NOMO-1 treated with DMSO at 0.1 percent for 48 hours (cell line): ENCODE results near the gene DPY19L2.
"Not testable (repeated sequence)": the region's sequence is repeated elsewhere in the genome, so short reads cannot be mapped to it uniquely, and the experiment has no call there.

ENCODE experiments used
- DNase-seq: peaks from one replicate; lab custom pipeline; 2025; ENCODE audit not compliant: unreplicated experiment; lab: John Stamatoyannopoulos, UW

Gene DPY19L2

DNA sequence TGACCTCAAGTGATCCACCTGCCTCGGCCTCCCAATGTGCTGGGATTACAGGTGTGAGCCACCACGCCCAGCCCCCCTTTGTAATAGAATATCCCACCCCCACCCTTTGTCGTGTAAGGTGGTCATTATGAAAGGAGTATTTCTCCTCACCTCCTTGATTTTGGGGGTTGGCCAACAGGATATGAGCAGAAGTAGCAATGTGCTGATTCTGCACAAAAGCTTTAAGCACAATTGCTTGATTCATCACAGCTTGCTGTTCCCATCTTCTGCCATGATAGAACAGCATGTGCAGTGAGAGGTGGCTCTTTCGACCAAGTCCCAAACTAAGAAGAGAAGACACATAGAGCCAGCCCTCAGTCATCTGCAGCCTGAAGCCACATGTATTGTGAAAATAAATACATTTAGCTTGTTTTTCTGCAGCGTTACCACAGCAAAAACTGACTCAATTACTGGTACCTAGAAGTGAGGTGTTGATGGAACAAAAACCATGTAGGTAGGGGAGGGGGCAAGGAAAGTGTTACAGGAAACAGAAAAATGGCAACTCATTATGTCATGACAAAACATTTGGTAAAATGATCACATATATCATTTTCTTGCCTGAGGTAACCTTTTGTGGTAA, 122.9 kb downstream of the DPY19L2 start:
- not testable (repeated sequence) for DNase-seq

DNA sequence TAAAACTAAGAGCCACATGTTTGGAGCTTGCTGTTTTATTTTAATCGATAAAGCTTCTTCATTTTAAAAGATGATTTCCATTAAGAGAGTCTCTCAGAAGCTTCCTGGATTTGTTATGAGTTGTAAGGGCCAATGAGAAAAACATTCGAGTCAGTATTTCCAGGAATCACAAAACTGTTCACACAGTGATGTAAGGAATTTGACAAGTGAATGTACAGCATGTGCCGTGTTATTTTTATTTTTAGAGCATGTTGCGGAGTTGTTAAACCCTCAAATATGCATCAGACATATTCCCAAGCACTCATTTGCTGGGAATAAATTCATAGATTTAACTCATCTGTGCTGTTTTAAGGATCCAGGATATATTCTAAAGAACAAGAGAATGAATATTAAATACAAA, 129.6 kb downstream of the DPY19L2 start:
- not testable (repeated sequence) for DNase-seq

DNA sequence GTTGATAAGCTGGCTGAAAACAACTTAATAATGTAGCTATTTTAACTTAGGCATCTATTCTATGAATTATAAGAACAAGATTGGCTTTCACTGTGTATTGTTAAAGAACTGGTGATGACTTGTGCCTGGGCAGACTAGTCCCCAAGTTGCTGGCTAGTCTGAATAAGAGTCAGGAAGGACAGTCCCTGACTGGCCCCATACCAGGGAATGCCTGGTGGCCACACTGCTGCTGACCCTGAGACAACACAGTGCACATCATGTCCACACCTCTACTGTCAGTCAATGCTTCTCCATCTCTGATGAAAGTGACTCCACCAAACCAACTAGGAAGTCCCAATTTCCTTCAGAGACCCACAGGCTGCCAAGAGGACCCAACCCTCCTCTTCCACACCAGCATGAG, 130.5 kb downstream of the DPY19L2 start:
- DNase-seq = not testable (repeated sequence)

DNA sequence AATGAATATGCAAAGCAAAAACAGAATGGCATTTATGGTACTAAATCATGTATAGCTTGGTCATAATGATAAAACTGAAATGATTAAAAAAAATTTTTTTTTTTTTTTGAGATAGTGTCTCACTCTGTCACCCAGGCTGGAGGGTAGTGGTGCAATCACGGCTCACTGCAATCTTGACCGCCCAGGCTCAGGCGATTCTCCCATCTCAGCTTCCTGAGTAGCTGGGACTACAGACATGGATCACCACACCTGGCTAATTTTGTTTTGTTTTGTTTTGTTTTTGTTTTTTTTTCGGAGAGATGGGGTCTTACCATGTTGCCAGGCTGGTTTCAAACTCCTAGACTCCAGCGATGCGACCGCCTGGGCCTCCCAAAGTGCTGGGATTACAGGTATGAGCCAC, 138.7 kb downstream of the DPY19L2 start:
- DNase-seq = not testable (repeated sequence)

DNA sequence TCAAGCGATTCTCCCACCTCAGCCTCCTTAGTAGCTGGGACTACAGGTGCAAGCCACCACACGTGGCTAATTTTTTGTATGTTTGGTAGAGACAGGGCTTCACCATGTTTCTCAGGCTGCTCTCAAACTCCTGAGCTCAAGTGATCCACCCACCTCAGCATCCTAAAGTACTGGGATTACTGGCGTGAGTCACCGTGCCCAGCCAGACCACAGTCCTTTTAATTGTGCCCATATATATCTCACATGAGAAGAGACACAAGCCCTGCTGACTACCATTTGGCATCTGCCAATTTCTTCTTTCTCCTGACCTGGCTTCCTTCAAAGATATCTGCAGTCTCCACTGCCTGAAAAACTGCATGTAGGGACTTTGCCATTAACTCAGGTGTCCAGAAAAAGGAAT, 142.5 kb downstream of the DPY19L2 start:
- DNase-seq = no peak

DNA sequence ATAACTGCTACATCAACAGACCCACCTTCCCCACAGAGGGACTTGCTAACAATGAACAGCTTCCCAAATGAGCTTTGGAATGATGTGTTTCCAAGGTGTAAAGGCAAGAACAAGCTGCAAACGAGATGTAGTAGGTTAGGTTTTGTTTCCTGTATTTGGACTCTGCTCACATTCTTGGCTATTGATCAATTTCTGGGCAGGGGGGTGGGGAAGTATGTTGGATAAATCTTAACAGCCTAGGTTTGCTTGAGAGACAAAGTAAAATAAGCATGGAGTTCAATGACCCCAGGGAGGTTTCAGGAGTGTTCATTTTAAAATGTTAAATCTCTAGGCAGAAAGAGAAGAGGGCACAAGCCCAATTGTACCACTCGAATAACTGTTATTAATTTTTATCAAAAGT, 146.6 kb downstream of the DPY19L2 start:
- DNase-seq = no peak
